Fibroblast of peridontal ligament (primary cell): ENCODE data around the gene RABGGTA.

Experiments used
- DNase-seq: peaks from one replicate; pipeline ENCODE4 v3.0.0-alpha.2; 2010; ENCODE audit errors: extremely low read depth

RABGGTA gene

DNA sequence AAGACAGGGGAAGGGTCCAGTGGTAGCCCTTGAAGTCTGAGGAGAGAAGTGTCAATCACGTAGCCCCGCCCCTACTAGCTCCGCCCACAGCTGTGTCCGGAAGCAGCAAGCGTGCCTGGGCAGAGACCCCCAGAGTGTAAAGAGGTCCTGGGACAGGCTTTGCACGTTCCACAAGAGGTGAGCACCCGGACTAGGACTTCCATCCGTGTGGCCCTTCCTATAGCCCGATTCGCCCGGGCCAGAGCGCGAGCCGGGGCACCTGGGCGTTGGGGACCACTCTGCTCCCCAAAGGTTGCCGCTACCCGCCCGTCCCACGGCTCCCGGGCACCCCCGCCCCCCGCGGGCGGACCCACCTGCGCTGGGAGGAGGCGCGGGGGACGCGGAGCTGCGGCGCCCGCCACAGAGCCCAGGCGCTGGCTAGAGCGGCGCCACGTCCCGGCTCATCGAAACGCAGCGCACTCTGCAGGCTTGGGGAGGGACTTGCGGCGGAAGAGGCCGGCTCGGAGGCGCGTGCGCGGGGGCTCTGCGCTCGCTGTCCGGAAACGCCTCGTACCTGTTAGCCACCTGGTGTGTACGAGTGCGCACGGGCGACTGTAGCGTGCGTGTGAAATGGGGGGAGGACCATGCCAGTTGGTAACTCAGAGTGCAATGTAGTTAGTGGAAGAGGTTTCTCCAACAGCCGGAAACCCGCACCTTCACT, at the start of gene RABGGTA:
Gene RABGGTA, minus strand, starts transcription at position 464 of the 700 bp plus-strand sequence. CDS start 482 bp downstream, outside the sequence.
- DNase-seq, result peak; percentile 78

DNA sequence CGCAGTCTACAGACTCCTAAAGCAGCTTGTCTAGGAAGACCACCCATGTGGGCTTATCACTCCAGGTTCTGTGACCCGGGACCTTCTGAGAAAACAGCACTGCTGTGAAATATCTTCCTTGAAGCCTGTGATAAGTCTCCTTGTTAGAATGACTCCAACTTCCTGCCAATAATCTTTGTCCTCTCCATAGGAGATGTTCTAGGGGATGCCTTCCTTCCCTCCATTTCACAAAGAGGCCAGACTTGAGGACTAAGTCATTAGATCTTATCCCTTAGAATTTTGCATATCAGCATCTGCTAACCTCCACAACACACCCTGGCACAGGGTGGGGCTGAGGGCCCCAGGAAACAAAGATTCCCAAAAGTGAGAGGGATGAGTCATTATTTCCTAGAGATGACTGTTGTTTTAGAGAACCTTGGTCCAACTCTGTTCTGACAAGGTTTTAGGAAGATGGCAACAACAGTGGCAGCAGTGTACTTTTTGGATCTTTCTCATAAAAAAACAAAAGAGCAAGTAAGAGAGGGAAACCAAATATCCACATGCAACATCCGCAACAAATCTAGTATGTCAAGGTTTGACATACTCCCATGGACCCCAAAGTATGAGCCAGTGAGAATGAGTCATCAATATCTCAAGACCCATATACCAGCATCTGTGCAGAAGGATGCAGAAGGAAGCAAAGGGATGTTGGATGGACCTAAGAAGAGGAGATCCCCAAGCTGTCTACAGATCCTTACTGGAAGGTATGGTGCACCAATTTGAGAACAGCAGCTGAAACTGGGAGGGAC, 45.9 kb upstream of the RABGGTA start:
- peak; percentile 46 for DNase-seq

DNA sequence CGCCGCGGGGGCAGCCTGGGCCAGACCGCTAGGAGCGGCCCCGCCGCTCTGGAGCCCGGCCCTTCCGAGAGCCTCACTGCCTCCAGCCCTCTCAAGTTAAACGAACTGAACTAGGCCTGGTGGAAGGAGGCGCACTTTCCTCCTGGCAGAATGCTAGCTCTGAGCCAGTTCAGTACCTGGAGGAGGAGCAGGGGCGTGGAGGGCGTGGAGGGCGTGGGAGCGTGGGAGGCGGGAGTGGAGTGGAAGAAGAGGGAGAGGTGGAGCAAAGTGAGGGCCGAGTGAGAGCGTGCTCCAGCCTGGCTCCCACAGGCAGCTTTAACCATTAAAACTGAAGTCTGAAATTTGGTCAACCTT, 45.2 kb upstream of the RABGGTA start:
- DNase-seq, result no peak

GRCh38 chr14:24315807-24316596, 44.6 kb upstream of the RABGGTA start:
- no peak for DNase-seq

- no peak for DNase-seq
Observed at GRCh38 chr14:24315243-24315806, 43.9 kb upstream of the RABGGTA start.

- DNase-seq, result no peak
Observed at GRCh38 chr14:24314377-24315193, 43.2 kb upstream of the RABGGTA start.

DNA sequence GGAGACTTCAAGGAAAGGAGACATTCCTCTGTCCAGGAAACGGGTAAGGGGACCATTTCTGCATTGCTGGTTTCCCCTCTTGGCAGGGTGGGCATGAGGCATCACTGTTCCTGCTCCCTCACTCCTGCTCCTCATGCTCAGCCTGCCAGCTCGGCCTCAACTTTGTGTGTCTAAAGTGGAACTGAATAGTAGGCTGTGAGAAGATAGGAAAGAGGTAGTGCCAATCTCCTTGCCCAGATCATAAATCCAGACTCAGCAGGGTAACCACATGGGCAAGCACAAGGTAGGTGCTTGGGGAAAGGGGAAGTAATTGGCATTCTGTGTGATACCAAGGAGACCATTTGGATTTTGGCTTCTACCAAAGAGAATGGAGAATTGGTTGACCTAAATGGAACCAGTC, 42.5 kb upstream of the RABGGTA start:
- no peak for DNase-seq

DNA sequence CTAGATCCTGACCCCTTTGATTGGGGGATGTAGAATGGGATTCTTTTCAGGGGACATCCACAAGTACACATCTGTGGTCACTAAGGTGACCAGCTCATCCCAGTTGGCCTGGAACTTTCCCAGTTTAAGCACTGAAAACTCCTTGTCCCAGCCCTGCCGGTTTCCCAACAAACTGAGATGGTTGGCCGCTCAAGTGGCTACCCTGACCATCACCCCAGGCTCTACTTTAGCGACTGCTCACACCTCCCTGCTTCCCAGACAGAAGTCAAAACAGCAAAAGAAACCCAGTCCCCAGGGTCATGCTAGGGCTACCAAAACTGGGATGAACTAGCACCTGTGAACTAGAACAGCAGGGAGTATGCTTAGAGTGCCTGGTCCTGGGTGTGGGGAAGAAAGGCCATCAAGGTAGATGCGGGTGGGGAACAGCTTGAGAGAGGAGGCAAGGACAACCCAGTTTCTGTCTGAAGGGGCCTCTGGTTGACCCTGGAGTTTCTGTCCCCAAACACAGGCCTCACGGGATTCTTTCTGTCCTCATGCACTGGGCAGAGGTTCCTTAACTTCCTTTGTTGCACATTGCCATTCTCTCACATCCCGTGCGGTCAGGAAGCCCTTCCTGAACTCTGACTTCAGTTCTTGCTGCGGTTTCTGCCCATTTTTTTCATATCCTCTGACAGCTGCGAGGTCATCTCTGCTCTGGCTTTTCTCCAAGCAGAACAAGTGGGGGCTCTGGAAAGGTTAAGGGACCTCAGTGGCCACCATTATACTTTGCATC, 41.5 kb upstream of the RABGGTA start:
- no peak for DNase-seq

- DNase-seq, result peak; percentile 42
Observed at GRCh38 chr14:24311837-24312615, 40.6 kb upstream of the RABGGTA start.

- DNase-seq, result peak; percentile 43
Observed at GRCh38 chr14:24310646-24311604, 39.5 kb upstream of the RABGGTA start, which contains the start of gene LTB4R. Gene LTB4R (plus strand): TSS chr14:24311502. CDS start chr14:24315652, 4,150 bp downstream.

DNA sequence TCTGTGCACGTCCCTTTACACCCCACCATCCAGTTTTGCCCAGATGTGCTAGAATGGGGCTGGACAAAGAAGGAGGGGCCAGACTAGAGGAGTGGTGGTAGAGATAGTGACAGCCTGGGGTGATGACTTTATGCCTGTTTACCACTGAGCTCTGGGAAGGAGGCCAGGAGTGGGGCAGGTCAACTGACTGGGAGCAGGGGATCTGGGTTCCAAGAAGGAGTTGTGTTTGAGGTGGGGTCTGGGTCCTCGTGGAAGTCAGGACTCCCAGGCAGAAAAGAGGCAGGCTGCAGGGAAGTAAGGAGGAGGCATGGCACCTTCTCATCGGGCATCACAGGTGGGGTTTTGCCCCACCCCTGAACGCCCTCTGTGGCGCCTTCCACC, 38.9 kb upstream of the RABGGTA start:
- DNase-seq, result no peak

- DNase-seq, result no peak
Observed at GRCh38 chr14:24309538-24310264, 38.3 kb upstream of the RABGGTA start, which contains the start of gene LTB4R2. Gene LTB4R2 (plus strand): TSS chr14:24310140. CDS start chr14:24310665, 525 bp downstream.

DNA sequence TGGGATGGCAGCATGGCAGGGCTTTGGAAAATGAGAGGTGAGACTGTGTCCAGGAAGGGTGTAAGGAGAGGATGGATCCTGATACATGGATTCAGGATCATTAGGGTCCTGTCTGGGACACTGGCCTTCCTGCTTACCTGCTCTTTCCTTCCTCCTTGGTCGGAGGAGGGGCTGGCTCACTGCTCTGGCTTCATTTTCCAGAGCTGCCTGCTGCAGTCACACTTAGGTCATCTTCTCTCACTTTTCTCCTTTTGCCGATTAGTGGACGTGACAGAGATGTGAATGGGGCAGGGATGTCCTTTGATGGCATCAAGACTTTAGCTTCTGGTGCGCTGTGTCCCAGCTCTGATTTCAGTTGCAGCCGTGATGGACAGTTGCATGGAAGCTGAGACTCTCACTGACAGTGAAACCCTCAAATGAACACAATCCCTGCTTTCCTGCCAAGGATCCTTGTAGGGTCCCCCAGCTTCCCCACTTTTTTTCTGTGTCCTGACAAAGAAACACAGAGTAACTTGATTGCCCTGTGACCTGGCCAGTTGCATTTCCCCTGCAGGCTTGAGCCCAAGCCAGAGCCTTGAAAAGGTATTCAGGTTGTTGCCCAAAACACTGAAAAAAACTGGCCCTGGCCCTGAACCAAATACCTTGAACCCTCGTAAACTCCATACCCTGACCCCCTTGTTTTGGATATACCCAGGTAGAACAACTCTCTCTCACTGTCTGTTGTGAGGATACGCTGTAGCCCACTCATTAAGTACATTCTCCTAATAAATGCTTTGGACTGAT, 37.1 kb upstream of the RABGGTA start:
- no peak for DNase-seq

- DNase-seq, result peak; percentile 60
Observed at GRCh38 chr14:24307575-24308341, 36.4 kb upstream of the RABGGTA start, which contains the start of gene CIDEB. Gene CIDEB (minus strand): TSS chr14:24307977. CDS start chr14:24307858, 119 bp downstream.

DNA sequence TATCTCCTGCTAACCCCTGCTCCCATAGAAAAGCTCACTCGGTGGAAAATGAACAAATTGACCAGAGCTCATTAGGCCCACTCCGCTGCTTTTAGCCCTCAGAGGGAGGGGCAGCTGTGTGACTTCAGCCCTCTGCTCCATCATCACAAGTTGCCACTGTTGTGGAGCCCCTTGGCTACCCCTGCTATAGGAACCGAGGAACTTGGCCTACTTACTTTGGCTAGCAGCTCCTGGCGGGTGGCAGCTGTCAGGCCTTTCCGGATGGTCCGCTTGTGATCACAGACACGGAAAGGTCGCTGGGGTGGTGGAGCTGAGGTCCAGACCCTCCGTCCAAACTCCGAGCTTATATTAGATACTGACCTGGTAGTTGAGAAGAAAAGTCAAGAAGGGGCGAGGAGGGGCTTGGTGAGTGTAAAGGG, 35.8 kb upstream of the RABGGTA start:
- DNase-seq, result no peak

- DNase-seq, result no peak
Observed at GRCh38 chr14:24304019-24304387, 32.6 kb upstream of the RABGGTA start.
